Uterus (tissue), 4 donors: ENCODE results near the gene ARHGAP19. TPM values are rescaled to one million over a fixed set of nuclear protein-coding genes. Genes with fewer than 3 reads are reported as not detected.

Experiments
- DNase-seq, 2 donors: peaks; one replicate each; pipeline ENCODE4 v3.0.0-alpha.2; 2019 to 2020
- H3K27ac ChIP-seq, 2 donors: fragments of 200-600 bp; sonication (generic); 1 replicate in 1 of 2; 2 replicates in 1 of 2; pipeline ENCODE4 v1.5.1; 2016 to 2018
- H3K27me3 ChIP-seq, 2 donors: fragments of 200-600 bp; sonication (generic); one replicate each; pipeline ENCODE4 v1.5.1; 2018 to 2019; ENCODE audit warnings: control low read depth in 1 of 2
- H3K36me3 ChIP-seq, 2 donors: fragments of 200-600 bp; sonication (generic); one replicate each; pipeline ENCODE4 v1.5.1; 2019; ENCODE audit warnings: control low read depth in 1 of 2
- H3K4me1 ChIP-seq, 2 donors: fragments of 200-600 bp; sonication (generic); one replicate each; pipeline ENCODE4 v1.5.1; 2018 to 2019; ENCODE audit warnings: control low read depth in 1 of 2
- H3K4me3 ChIP-seq, 2 donors: fragments of 200-600 bp; sonication (generic); 1 replicate in 1 of 2; 2 replicates in 1 of 2; pipeline ENCODE4 v1.5.1; 2018 to 2019; ENCODE audit warnings: mild to moderate bottlenecking in 1 of 2
- H3K9me3 ChIP-seq, 2 donors: fragments of 200-600 bp; sonication (generic); one replicate each; pipeline ENCODE4 v1.5.1; 2019; ENCODE audit warnings: control low read depth in 1 of 2
- CTCF ChIP-seq, 4 experiments: fragments of 200-600 bp in 2 of 4; fragments of 450-650 bp in 2 of 4; sonication (generic) in 2 of 4; IDR thresholded peaks; one replicate each; pipeline ENCODE4 v1.5.1; 2016 to 2019; ENCODE audit warnings: antibody characterized with exemption in 4 of 4, mild to moderate bottlenecking in 2 of 4, moderate library complexity in 1 of 4
- POLR2A ChIP-seq, 2 donors: fragments of 450-650 bp; IDR thresholded peaks; one replicate each; pipeline ENCODE4 v1.6.1; 2016; ENCODE audit warnings: antibody characterized with exemption in 2 of 2, mild to moderate bottlenecking in 1 of 2, moderate library complexity in 1 of 2
- intact Hi-C: fragments of 100-400 bp; cut with DNase I; formaldehyde crosslinking; loops from one replicate; pipeline ENCODE4 v1.15.1; 2023; ENCODE audit warnings: low total_unique reads
- total RNA-seq, 4 donors: library from RNA; depleted of rRNA in 3 of 4; stranded (reverse); fragments of >200 nt in 3 of 4; gene quantifications; one replicate each; pipeline versions ENCODE4 v1.1.0 to v1.2.4, GENCODE V29; 2014 to 2023
- donor health status: DM: yes; HTN: yes; CAD: no.

ARHGAP19 gene
- total RNA-seq, 4 donors from 2014 or later: 5.3 to 25.8 (median 14.0) TPM

DNA sequence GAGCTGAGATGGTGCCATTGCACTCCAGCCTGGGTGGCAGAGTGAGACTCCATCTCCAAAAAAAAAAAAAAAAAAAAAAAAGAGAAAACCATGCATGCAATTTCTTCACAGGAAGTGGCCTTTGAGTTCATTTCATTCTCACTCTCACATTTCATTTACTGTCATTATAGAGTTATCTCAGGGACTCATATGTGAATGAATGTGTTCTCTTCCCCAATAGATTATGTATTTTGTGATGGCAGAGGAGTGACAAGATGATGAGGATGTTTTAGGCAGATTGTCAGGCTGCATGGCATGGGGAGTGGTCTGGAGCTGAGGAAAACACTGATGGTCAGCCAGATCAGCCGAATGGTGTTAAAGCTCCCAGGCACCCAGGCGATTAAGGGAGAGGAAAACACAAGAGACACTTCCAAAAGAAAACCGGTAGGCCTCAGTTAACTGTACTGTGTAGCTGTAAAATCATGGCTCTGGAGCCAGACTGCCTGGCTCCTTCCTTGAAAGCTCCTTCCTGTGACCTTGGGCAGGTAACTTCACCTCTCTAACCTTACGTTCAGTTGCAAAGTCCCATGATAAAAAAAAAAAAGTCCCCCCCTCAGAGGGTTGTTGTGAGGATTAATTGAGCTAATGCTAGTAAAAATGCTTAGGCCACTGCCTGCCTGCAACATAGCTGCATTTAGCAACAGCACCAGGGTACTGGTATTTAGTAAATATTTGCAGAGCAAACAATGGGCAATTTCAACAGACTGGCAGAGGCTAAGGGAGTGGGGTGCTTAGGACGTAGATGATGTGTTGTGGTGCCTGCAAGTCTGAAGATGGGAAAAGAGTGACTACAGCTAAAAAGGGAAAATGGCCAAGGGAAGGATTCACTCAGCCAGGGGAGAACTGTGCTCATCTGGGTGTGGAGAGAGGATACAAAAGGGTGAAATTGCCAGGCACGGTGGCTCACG is 35.2 kb upstream of the ARHGAP19 start:
- H3K36me3 ChIP-seq: no peaks in the 10 kb centered on the region

DNA sequence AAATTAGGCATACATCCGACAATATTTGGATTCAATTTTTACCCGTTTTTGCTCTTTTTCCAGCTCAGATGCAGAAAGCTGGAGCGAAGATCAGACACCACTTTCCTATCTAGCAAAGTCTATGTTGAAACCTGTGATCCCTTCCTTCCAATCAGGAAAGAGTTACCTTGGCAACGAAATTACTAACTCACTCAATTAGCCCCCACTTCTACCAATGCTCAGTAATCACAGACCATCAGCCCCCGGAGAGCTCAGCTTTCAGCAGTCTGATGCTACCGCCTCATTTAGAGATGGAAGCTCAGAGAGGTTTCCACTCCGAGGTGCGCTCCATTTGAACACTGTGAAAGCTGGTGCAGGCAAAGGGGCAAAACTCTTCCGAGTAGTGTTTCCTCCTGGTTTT is 33.3 kb upstream of the ARHGAP19 start:
- intact Hi-C loops: no loop called here
- Histone ChIP-seq H3K9me3 (no peaks in the 10 kb centered on the region), H3K27me3 (no peaks in the 10 kb centered on the region), H3K4me1 (peaks cover 0 to 6% of the 10 kb centered on the region in 2 donors), H3K27ac (no peak overlapping the region), H3K4me3 (no peak overlapping the region), H3K36me3 (no peaks in the 10 kb centered on the region)
- TF ChIP-seq CTCF (IDR thresholded peaks at IDR 0.05): no peak
- TF ChIP-seq POLR2A (IDR thresholded peaks at IDR 0.05): no peak
- DNase-seq: no peak

More for the DNA sequence above, 35.2 kb upstream of the ARHGAP19 start:
- Histone ChIP-seq H3K4me1 (peaks cover 0 to 14% of the 10 kb centered on the region in 2 donors), H3K27ac (no peak overlapping the region), H3K4me3 (no peak overlapping the region), H3K27me3 (no peaks in the 10 kb centered on the region), H3K9me3 (no peaks in the 10 kb centered on the region)
- DNase-seq: no peak
- intact Hi-C loops: no loop called here
- TF ChIP-seq CTCF (IDR thresholded peaks at IDR 0.05) (no peak), POLR2A (IDR thresholded peaks at IDR 0.05) (no peak)

DNA sequence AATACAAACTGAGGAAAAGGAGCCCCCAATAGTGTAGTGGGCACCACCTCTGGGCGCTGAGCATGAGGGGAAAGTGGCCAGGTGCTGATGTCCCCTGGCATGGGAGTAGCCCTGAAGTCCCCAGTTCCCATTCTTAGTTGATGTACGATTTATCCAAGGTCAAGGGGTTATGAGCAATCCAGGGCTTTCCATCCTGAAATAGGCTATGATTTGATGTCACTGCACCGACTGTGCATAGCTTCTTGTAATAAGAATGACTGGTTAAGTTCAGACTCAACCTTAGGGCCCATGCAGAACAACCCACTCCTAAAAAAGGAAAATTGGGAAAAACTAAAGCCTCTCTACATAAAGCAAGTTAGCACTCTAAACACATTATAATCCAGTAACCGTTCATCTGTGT is 31.1 kb upstream of the ARHGAP19 start:
- TF ChIP-seq POLR2A (IDR thresholded peaks at IDR 0.05) (no peak), CTCF (IDR thresholded peaks at IDR 0.05) (no peak)
- Histone ChIP-seq H3K4me3 (no peak overlapping the region), H3K27me3 (no peaks in the 10 kb centered on the region), H3K27ac (no peak overlapping the region), H3K4me1 (peaks cover 0 to 11% of the 10 kb centered on the region in 2 donors), H3K9me3 (no peaks in the 10 kb centered on the region), H3K36me3 (no peaks in the 10 kb centered on the region)
- intact Hi-C loops: no loop called here
- no peak for DNase-seq

DNA sequence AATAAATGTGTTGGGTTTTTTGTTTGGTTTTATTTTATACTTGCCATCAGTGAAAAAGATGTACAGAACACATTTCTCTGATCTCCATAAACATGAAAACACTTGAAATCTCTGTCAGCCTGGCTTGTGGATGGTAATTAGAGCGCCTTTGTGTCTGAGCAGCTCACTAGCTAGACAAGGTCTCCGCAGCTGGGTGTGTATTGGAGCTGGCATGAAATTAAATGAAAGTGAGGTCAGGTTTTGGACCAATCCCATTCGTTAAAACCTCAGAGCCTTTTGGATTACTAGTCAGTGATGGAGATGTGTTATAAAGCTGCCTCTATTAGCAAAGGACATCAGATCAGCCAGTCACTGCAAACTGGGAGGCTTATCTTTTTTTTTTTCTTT is 29.4 kb upstream of the ARHGAP19 start:
- H3K27me3 ChIP-seq: no peaks in the 10 kb centered on the region
- H3K4me1 ChIP-seq: peaks cover 0 to 11% of the 10 kb centered on the region in 2 donors
- H3K27ac ChIP-seq: no peak overlapping the region
- H3K9me3 ChIP-seq: no peaks in the 10 kb centered on the region
- H3K4me3 ChIP-seq: no peak overlapping the region
- DNase-seq: no peak
- no peak for TF ChIP-seq CTCF (IDR thresholded peaks at IDR 0.05)
- no peak for TF ChIP-seq POLR2A (IDR thresholded peaks at IDR 0.05)
- no peaks in the 10 kb centered on the region for H3K36me3 ChIP-seq
- intact Hi-C loops: no loop called here

DNA sequence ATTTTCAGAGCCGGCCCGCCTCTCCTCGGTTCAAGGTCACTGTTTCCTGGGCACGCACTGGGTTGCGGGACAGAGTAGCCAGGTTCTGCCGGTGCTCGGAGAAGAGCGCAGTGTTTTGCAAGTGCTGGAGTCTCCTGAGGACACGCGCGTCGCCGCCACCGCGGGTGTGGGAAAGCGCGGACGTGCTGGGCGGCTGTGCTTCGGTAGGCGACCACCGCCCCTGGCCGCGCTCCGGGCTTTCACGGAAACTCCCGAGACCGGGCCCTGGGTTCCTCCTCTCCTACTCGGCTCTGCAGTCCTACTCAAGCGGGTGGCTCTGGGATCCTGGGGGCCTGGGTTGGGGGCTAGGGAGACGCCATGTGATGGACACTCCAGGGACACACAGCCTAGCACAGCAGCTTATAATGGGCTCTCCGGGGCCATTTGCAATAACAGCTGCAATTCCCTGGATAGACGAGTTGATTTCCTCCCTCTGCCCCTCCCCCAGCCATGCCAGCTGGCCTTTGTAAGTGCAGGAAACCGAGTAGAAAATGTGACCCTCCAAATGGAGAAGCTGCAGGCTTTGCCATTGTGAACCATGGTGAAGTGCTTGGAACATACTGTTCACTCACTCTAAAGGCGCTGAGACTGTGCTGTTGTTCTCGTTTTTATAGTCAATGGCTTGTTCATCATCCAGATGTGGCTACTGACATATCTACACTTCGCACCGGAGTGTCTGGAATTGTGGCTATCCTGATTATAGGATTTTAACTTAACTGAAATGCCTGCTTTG is 28.8 kb upstream of the ARHGAP19 start:
- Histone ChIP-seq H3K27me3 (no peaks in the 10 kb centered on the region), H3K4me3 (peak overlapping the region; percentile 6 to 75), H3K36me3 (no peaks in the 10 kb centered on the region), H3K4me1 (peaks cover 0 to 11% of the 10 kb centered on the region in 2 donors), H3K9me3 (no peaks in the 10 kb centered on the region), H3K27ac (no peak overlapping the region)
- DNase-seq: no peak
- intact Hi-C loops: no loop called here
- TF ChIP-seq POLR2A (IDR thresholded peaks at IDR 0.05): no peak
- TF ChIP-seq CTCF (IDR thresholded peaks at IDR 0.05): no peak
